Activated naive CD8-positive, alpha-beta T cell (primary cell): ENCODE measurements around the gene GJB2.

ENCODE experiments used
- H3K27ac Mint-ChIP-seq: one replicate; pipeline ENCODE4 v1.8.0; 2021; ENCODE audit warnings: mixed read lengths
- H3K27me3 Mint-ChIP-seq: one replicate; pipeline ENCODE4 v1.8.0; 2021; ENCODE audit warnings: mixed read lengths
- H3K36me3 Mint-ChIP-seq: one replicate; pipeline ENCODE4 v1.8.0; 2021; ENCODE audit warnings: mixed read lengths
- H3K4me1 Mint-ChIP-seq: one replicate; pipeline ENCODE4 v1.8.0; 2021; ENCODE audit warnings: low read depth, mixed read lengths
- H3K4me3 Mint-ChIP-seq: one replicate; pipeline ENCODE4 v1.8.0; 2021; ENCODE audit warnings: mild to moderate bottlenecking, mixed read lengths
- H3K9me3 Mint-ChIP-seq: one replicate; pipeline ENCODE4 v1.8.0; 2021; ENCODE audit warnings: low read depth, mixed read lengths

GJB2 gene

GRCh38 chr13:20144141-20144850 lies 48.4 kb downstream of the GJB2 start:
- Mint-ChIP-seq H3K27ac (no peak overlapping the region), H3K4me1 (peaks cover 9% of the 10 kb centered on the region), H3K27me3 (peaks cover 16% of the 10 kb centered on the region), H3K4me3 (no peak overlapping the region), H3K9me3 (no peaks in the 10 kb centered on the region), H3K36me3 (peaks cover 3% of the 10 kb centered on the region)

GRCh38 chr13:20142927-20143480 lies 49.7 kb downstream of the GJB2 start:
- peaks cover 3% of the 10 kb centered on the region for H3K36me3 Mint-ChIP-seq
- H3K4me3 Mint-ChIP-seq = no peak overlapping the region
- peaks cover 9% of the 10 kb centered on the region for H3K4me1 Mint-ChIP-seq
- no peak overlapping the region for H3K27ac Mint-ChIP-seq
- no peaks in the 10 kb centered on the region for H3K9me3 Mint-ChIP-seq
- H3K27me3 Mint-ChIP-seq = peaks cover 16% of the 10 kb centered on the region

GRCh38 chr13:20142023-20142926 lies 50.5 kb downstream of the GJB2 start:
- H3K27me3 Mint-ChIP-seq = peaks cover 16% of the 10 kb centered on the region
- H3K27ac Mint-ChIP-seq = no peak overlapping the region
- H3K4me1 Mint-ChIP-seq = peaks cover 9% of the 10 kb centered on the region
- H3K9me3 Mint-ChIP-seq = no peaks in the 10 kb centered on the region
- no peak overlapping the region for H3K4me3 Mint-ChIP-seq
- peaks cover 3% of the 10 kb centered on the region for H3K36me3 Mint-ChIP-seq

GRCh38 chr13:20141238-20142022 lies 51.3 kb downstream of the GJB2 start:
- Mint-ChIP-seq H3K27me3 (peaks cover 16% of the 10 kb centered on the region), H3K4me3 (no peak overlapping the region), H3K4me1 (peaks cover 11% of the 10 kb centered on the region), H3K36me3 (peaks cover 3% of the 10 kb centered on the region), H3K9me3 (no peaks in the 10 kb centered on the region), H3K27ac (no peak overlapping the region)

- no peak overlapping the region for H3K4me3 Mint-ChIP-seq
- peaks cover 12% of the 10 kb centered on the region for H3K4me1 Mint-ChIP-seq
- no peak overlapping the region for H3K27ac Mint-ChIP-seq
- peaks cover 3% of the 10 kb centered on the region for H3K36me3 Mint-ChIP-seq
- H3K9me3 Mint-ChIP-seq = no peaks in the 10 kb centered on the region
- H3K27me3 Mint-ChIP-seq = peaks cover 16% of the 10 kb centered on the region
These were observed 52.3 kb downstream of the GJB2 start for GRCh38 chr13:20140487-20140886.

- Mint-ChIP-seq H3K36me3 (peaks cover 3% of the 10 kb centered on the region), H3K4me3 (no peak overlapping the region), H3K27me3 (peaks cover 13% of the 10 kb centered on the region), H3K9me3 (no peaks in the 10 kb centered on the region), H3K27ac (no peak overlapping the region), H3K4me1 (peaks cover 9% of the 10 kb centered on the region)
These were observed 54.9 kb downstream of the GJB2 start for GRCh38 chr13:20137875-20138274.
